Suprapubic skin (tissue), 4 donors: ENCODE measurements around the gene PRKAG2.

Source experiments
- CTCF ChIP-seq, 2 donors: fragments of 200-600 bp in 1 of 2; fragments of 450-650 bp in 1 of 2; sonication (generic) in 1 of 2; IDR thresholded peaks; one replicate each; pipeline ENCODE4 v1.5.1; 2016 to 2019; ENCODE audit warnings: antibody characterized with exemption in 2 of 2, mild to moderate bottlenecking in 1 of 2, moderate library complexity in 1 of 2
- EP300 ChIP-seq: sonication (generic); formaldehyde crosslinking; IDR thresholded peaks from one replicate; pipeline ENCODE4 v1.6.1; 2017; ENCODE audit warnings: antibody characterized with exemption
- POLR2A ChIP-seq, 2 donors: fragments of 450-650 bp; IDR thresholded peaks; one replicate each; pipeline ENCODE4 v1.6.1; 2017; ENCODE audit warnings: antibody characterized with exemption in 2 of 2, mild to moderate bottlenecking in 2 of 2, moderate library complexity in 2 of 2
- POLR2AphosphoS5 ChIP-seq, 3 donors: sonication (generic); formaldehyde crosslinking; IDR thresholded peaks; one replicate each; pipeline ENCODE4 v1.6.1; 2017; ENCODE audit warnings: antibody characterized with exemption in 3 of 3

- TF ChIP-seq EP300 (no peak), CTCF (IDR thresholded peaks at IDR 0.05) (no peak), POLR2A (IDR thresholded peaks at IDR 0.05) (no peak), POLR2AphosphoS5 (IDR thresholded peaks at IDR 0.05) (no peak)
Observed at GRCh38 chr7:151827620-151828019, 49.3 kb downstream of the PRKAG2 start.
